Measurements from ENCODE around the gene SLC6A20. TPM values are rescaled to one million over a fixed set of nuclear protein-coding genes. Genes with fewer than 3 reads are reported as not detected.

The SLC6A20 gene
- total RNA-seq, 2 experiments from 2014 or later = not detected

- no peak overlapping the region for H3K4me3 ChIP-seq (ENCODE audit: low read length)
- peaks cover 19% of the 10 kb centered on the region for H3K4me1 Mint-ChIP-seq (ENCODE audit: low read depth)
- no peaks in the 10 kb centered on the region for H3K4me1 ChIP-seq (ENCODE audit: insufficient read depth, low read length)
- intact Hi-C loops (cut with DNase I, micrococcal nuclease) = no loop called here
- H3K27ac ChIP-seq (ENCODE audit: low read depth in 1 of 2, low read length in 2 of 2) = no peak overlapping the region
- CTCF ChIA-PET = no interaction called here
- POLR2A ChIA-PET = interaction anchor here (0.7 kb wide), 1 partner anchor 112 kb away, joined by 3 read pairs; no protein-coding TSS in a partner anchor
- H3K9me3 Mint-ChIP-seq = no peaks in the 10 kb centered on the region
- ATAC-seq (ENCODE audit: poor library complexity) = no peak
- H3K4me3 Mint-ChIP-seq = no peak overlapping the region
- no peaks in the 10 kb centered on the region for H3K27me3 ChIP-seq (ENCODE audit: control insufficient read depth in 1 of 2, insufficient read depth in 2 of 2, low read length in 2 of 2)
- DNase-seq = no peak
- no peaks in the 10 kb centered on the region for H3K27me3 Mint-ChIP-seq
- no peak for TF ChIP-seq CTCF (IDR thresholded peaks at IDR 0.05)
- peak overlapping the region; percentile 25 for H3K27ac Mint-ChIP-seq
- H3K9me3 ChIP-seq (ENCODE audit: control insufficient read depth in 1 of 2, insufficient read depth in 1 of 2, low read length in 2 of 2) = no peaks in the 10 kb centered on the region
- peaks cover 81% of the 10 kb centered on the region for H3K36me3 ChIP-seq (ENCODE audit: insufficient read depth, low read length)
- peaks cover 90% of the 10 kb centered on the region for H3K36me3 Mint-ChIP-seq (ENCODE audit: low read depth)
Observed at GRCh38 chr3:45730409-45731154, 65.8 kb downstream of the SLC6A20 start.

GRCh38 chr3:45729614-45730013 lies 66.7 kb downstream of the SLC6A20 start:
- POLR2A ChIA-PET = no interaction called here
- Mint-ChIP-seq H3K4me1 (ENCODE audit: low read depth) (peaks cover 29% of the 10 kb centered on the region), H3K27me3 (no peaks in the 10 kb centered on the region), H3K9me3 (no peaks in the 10 kb centered on the region), H3K36me3 (ENCODE audit: low read depth) (peaks cover 90% of the 10 kb centered on the region), H3K4me3 (no peak overlapping the region), H3K27ac (peak overlapping the region; percentile 25)
- no peak for TF ChIP-seq CTCF (IDR thresholded peaks at IDR 0.05)
- no peak for ATAC-seq (ENCODE audit: poor library complexity)
- CTCF ChIA-PET = no interaction called here
- DNase-seq = no peak
- intact Hi-C loops (cut with DNase I, micrococcal nuclease) = no loop called here
- Histone ChIP-seq H3K27ac (ENCODE audit: low read depth in 1 of 2, low read length in 2 of 2) (no peak overlapping the region), H3K9me3 (ENCODE audit: control insufficient read depth in 1 of 2, insufficient read depth in 1 of 2, low read length in 2 of 2) (no peaks in the 10 kb centered on the region), H3K4me3 (ENCODE audit: low read length) (no peak overlapping the region), H3K36me3 (ENCODE audit: insufficient read depth, low read length) (peaks cover 79% of the 10 kb centered on the region), H3K4me1 (ENCODE audit: insufficient read depth, low read length) (no peaks in the 10 kb centered on the region), H3K27me3 (ENCODE audit: control insufficient read depth in 1 of 2, insufficient read depth in 2 of 2, low read length in 2 of 2) (no peaks in the 10 kb centered on the region)

- Histone ChIP-seq H3K4me1 (ENCODE audit: insufficient read depth, low read length) (no peaks in the 10 kb centered on the region), H3K27ac (ENCODE audit: low read depth in 1 of 2, low read length in 2 of 2) (no peak overlapping the region), H3K9me3 (ENCODE audit: control insufficient read depth in 1 of 2, insufficient read depth in 1 of 2, low read length in 2 of 2) (no peaks in the 10 kb centered on the region), H3K27me3 (ENCODE audit: control insufficient read depth in 1 of 2, insufficient read depth in 2 of 2, low read length in 2 of 2) (no peaks in the 10 kb centered on the region), H3K4me3 (ENCODE audit: low read length) (no peak overlapping the region), H3K36me3 (ENCODE audit: insufficient read depth, low read length) (peaks cover 64% of the 10 kb centered on the region)
- CTCF ChIA-PET = no interaction called here
- no peak for DNase-seq
- peaks cover 53% of the 10 kb centered on the region for H3K4me1 Mint-ChIP-seq (ENCODE audit: low read depth)
- POLR2A ChIA-PET = no interaction called here
- H3K4me3 Mint-ChIP-seq = no peak overlapping the region
- peaks cover 88% of the 10 kb centered on the region for H3K36me3 Mint-ChIP-seq (ENCODE audit: low read depth)
- H3K27ac Mint-ChIP-seq = no peak overlapping the region
- no peak for TF ChIP-seq CTCF (IDR thresholded peaks at IDR 0.05)
- H3K9me3 Mint-ChIP-seq = no peaks in the 10 kb centered on the region
- no peak for ATAC-seq (ENCODE audit: poor library complexity)
- intact Hi-C loops (cut with DNase I, micrococcal nuclease) = no loop called here
- H3K27me3 Mint-ChIP-seq = no peaks in the 10 kb centered on the region
Observed at GRCh38 chr3:45724911-45725310, 71.4 kb downstream of the SLC6A20 start.

Data from CD4-positive, alpha-beta T cell (primary cell).